Smooth muscle cell (in vitro differentiated cells): ENCODE data around the gene ACOT6. TPM values are rescaled to one million over a fixed set of nuclear protein-coding genes. Genes with fewer than 3 reads are reported as not detected.
"Not testable (repeated sequence)": the region's sequence is repeated elsewhere in the genome, so short reads cannot be mapped to it uniquely, and the experiment has no call there.

Experiments used
- DNase-seq: peaks from one replicate; lab custom pipeline; 2025; ENCODE audit not compliant: unreplicated experiment; lab: John Stamatoyannopoulos, UW
- H2AFZ ChIP-seq: fragments of 200-600 bp; sonication (generic); 2 replicates; pipeline ENCODE4 v1.6.0; 2016; ENCODE audit warnings: antibody characterized with exemption, low read depth, mild to moderate bottlenecking
- H3F3A ChIP-seq: fragments of 200-600 bp; sonication (generic); 2 replicates; pipeline ENCODE4 v1.6.0; 2017; ENCODE audit warnings: antibody characterized with exemption, low read depth
- H3K27ac ChIP-seq: fragments of 200-600 bp; sonication (generic); 2 replicates; pipeline ENCODE4 v1.5.1; 2016; ENCODE audit warnings: low read depth, mild to moderate bottlenecking
- H3K27me3 ChIP-seq: fragments of 200-600 bp; sonication (generic); 2 replicates; pipeline ENCODE4 v1.6.1; 2016; ENCODE audit warnings: low read depth, mild to moderate bottlenecking
- H3K36me3 ChIP-seq: fragments of 200-600 bp; sonication (generic); 2 replicates; pipeline ENCODE4 v1.5.1; 2016; ENCODE audit warnings: low read depth
- H3K4me1 ChIP-seq: fragments of 200-600 bp; sonication (generic); 2 replicates; pipeline ENCODE4 v1.5.1; 2016; ENCODE audit warnings: low read depth
- H3K4me2 ChIP-seq: fragments of 200-600 bp; sonication (generic); 2 replicates; pipeline ENCODE4 v1.6.0; 2016; ENCODE audit warnings: mild to moderate bottlenecking
- H3K4me3 ChIP-seq: fragments of 200-600 bp; sonication (generic); 2 replicates; pipeline ENCODE4 v1.5.1; 2016; ENCODE audit warnings: mild to moderate bottlenecking
- H3K79me2 ChIP-seq: fragments of 200-600 bp; sonication (generic); 2 replicates; pipeline ENCODE4 v1.6.0; 2016; ENCODE audit warnings: low read depth, mild to moderate bottlenecking
- H3K9ac ChIP-seq: fragments of 200-600 bp; sonication (generic); 2 replicates; pipeline ENCODE4 v1.6.0; 2016; ENCODE audit warnings: low read depth
- H3K9me3 ChIP-seq: fragments of 200-600 bp; sonication (generic); replicated peaks from 2 replicates; pipeline ENCODE4 v1.5.1; 2016; ENCODE audit warnings: low read depth
- H4K20me1 ChIP-seq: fragments of 200-600 bp; sonication (generic); 2 replicates; pipeline ENCODE4 v1.6.0; 2016; ENCODE audit warnings: low read depth
- CTCF ChIP-seq: fragments of 200-600 bp; sonication (generic); IDR thresholded peaks from 2 replicates; pipeline ENCODE4 v1.5.1; 2017; ENCODE audit warnings: borderline replicate concordance, mild to moderate bottlenecking, antibody characterized with exemption; ENCODE audit not compliant: insufficient read depth, poor library complexity, severe bottlenecking
- WGBS: methylation state at CpG from one replicate; pipeline ENCODE4 v1.1.7; 2016; ENCODE audit warnings: low lambda C conversion rate; 5-methylcytosine and 5-hydroxymethylcytosine counted together
- polyA plus RNA-seq: library from polyadenylated mRNA; unstranded; fragments of >200 nt; fragmentation: Nextera tagmentation; extraction: Ambion mirVana; gene quantifications from 2 replicates; pipeline ENCODE4 v1.2.1, GENCODE V29; 2016
- total RNA-seq: library from RNA; depleted of rRNA; stranded (reverse); fragments of >200 nt; gene quantifications from 2 replicates; pipeline ENCODE4 v1.2.3, GENCODE V29; 2014

ACOT6 gene
- total and polyA plus RNA-seq, 2 experiments from 2014 or later: not detected

DNA sequence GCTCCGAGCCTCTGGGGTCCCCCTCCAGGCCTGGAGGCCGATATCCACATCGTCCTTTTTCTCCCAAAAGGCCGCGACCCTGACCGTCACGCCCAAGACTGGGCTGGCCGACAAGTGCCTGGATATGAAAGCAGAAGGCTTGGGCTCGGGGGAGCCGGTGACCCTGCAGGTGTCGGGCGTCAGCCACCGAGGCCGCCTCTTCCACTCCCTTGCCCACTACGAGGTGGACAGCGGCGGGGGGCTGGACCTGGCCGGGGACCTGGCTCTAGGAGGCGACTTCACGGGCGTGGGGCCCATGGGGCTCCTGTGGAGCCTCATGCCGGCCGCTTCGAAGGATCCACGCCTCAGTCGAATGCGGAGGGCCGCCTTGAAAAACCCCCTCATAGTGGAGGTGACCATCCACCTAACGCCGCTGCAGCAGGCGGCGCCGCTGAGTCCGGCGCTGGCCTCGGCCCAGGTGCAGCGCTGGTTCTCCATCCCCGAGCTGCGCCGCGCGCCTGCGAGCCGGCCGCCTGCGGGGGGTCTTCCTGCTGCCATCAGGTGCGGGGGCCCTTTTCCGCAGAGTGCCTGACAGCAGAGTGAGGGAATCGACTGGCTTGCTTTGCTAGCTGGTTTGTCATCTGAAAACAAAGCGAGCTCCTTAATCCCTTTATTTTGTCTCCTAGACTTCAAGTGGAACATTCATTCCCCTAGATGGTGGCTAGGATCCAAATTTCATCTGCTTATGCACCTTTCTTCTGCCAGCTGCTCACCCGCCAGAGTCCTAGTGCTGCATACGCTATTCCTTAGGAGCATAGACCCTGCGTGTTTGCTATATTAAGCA is 21.9 kb downstream of the ACOT6 start:
- H2AFZ ChIP-seq: peak overlapping the region; percentile 100
- H3F3A ChIP-seq: no peaks in the 10 kb centered on the region
- peak overlapping the region; percentile 68 for H3K4me3 ChIP-seq
- H3K9me3 ChIP-seq: no peaks in the 10 kb centered on the region
- 8% methylated on average over 52 of the region's 53 CpGs for WGBS
- no peak for DNase-seq
- H3K4me2 ChIP-seq: peak overlapping the region; percentile 100
- H3K9ac ChIP-seq: no peak overlapping the region
- H4K20me1 ChIP-seq: no peaks in the 10 kb centered on the region
- TF ChIP-seq CTCF: no peak
- peaks cover 9% of the 10 kb centered on the region for H3K4me1 ChIP-seq
- H3K27me3 ChIP-seq: peaks cover 27% of the 10 kb centered on the region
- H3K79me2 ChIP-seq: no peaks in the 10 kb centered on the region
- no peaks in the 10 kb centered on the region for H3K36me3 ChIP-seq
- no peak overlapping the region for H3K27ac ChIP-seq

- H3K4me1 ChIP-seq, H2AFZ ChIP-seq, H3K9ac ChIP-seq, H3K27ac ChIP-seq, DNase-seq, H3K36me3 ChIP-seq, H3K4me2 ChIP-seq, H3F3A ChIP-seq, H3K9me3 ChIP-seq, H3K79me2 ChIP-seq, H3K4me3 ChIP-seq, H4K20me1 ChIP-seq: not testable (repeated sequence)
- peaks cover 27% of the 10 kb centered on the region for H3K27me3 ChIP-seq
- 93% methylated on average over 10 of the region's 10 CpGs for WGBS
Measured at GRCh38 chr14:73636355-73636754, 24.0 kb downstream of the ACOT6 start.

GRCh38 chr14:73637830-73638229 is 25.5 kb downstream of the ACOT6 start:
- Histone ChIP-seq H3K4me3 (no peak overlapping the region), H3K9me3 (no peaks in the 10 kb centered on the region), H3K27me3 (peaks cover 27% of the 10 kb centered on the region), H3K36me3 (no peaks in the 10 kb centered on the region), H3K27ac (no peak overlapping the region), H2AFZ (no peak overlapping the region), H3K9ac (no peak overlapping the region), H3K4me2 (no peak overlapping the region), H3F3A (no peaks in the 10 kb centered on the region), H3K79me2 (no peaks in the 10 kb centered on the region), H3K4me1 (peaks cover 9% of the 10 kb centered on the region), H4K20me1 (no peaks in the 10 kb centered on the region)
- 93% methylated on average over 5 of the region's 5 CpGs for WGBS
- DNase-seq: no peak
- no peak for TF ChIP-seq CTCF

- no peaks in the 10 kb centered on the region for H3K36me3 ChIP-seq
- no peaks in the 10 kb centered on the region for H3F3A ChIP-seq
- DNase-seq: no peak
- WGBS: 98% methylated on average over 5 of the region's 5 CpGs
- peaks cover 11% of the 10 kb centered on the region for H3K4me1 ChIP-seq
- no peaks in the 10 kb centered on the region for H3K27me3 ChIP-seq
- H3K9me3 ChIP-seq: no peaks in the 10 kb centered on the region
- no peak overlapping the region for H3K27ac ChIP-seq
- peaks cover 8% of the 10 kb centered on the region for H3K79me2 ChIP-seq
- no peak overlapping the region for H3K9ac ChIP-seq
- H3K4me3 ChIP-seq: no peak overlapping the region
- H2AFZ ChIP-seq: no peak overlapping the region
- H3K4me2 ChIP-seq: no peak overlapping the region
- no peak for TF ChIP-seq CTCF
- H4K20me1 ChIP-seq: no peaks in the 10 kb centered on the region
Measured at GRCh38 chr14:73640796-73641365, 28.6 kb downstream of the ACOT6 start.
